ENCODE results near the gene PPARA.

PPARA gene

DNA sequence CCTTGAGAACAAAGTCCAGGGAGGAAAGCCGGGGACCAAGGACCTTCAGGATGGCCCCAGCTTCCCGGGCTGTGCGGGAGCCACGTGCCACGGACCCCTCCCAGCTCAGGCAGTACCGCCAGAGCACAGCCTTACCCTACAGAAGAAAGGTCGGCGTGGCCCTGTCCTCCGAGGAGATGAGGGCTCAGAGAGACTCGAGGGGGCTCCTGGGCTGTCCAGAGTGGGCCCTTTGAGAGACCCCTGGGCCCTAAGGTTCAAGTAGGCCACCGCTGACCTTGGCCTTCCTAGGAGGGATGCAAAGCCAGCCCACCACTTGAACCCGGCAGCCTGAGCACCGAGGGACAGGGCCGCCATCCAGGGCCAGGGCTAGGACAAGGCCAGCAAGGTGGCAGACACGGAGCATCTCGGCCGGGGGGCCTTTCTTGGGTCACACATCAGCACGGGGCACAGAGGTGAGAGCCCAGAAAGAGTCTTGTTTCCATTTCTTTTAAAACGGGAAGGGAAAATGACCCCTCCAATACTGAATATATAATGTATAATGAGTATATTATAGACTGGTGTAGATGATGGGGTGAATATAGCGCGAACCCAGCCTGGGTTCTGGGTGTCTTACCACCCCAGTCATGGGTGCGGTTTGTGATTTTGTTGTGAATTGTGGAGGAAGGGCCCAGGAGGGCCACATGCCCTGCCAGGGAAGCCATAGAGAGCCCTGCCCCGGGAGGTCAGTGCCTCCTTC lies 34.4 kb upstream of the PPARA start:
- TF ChIP-seq, protein P1, sequence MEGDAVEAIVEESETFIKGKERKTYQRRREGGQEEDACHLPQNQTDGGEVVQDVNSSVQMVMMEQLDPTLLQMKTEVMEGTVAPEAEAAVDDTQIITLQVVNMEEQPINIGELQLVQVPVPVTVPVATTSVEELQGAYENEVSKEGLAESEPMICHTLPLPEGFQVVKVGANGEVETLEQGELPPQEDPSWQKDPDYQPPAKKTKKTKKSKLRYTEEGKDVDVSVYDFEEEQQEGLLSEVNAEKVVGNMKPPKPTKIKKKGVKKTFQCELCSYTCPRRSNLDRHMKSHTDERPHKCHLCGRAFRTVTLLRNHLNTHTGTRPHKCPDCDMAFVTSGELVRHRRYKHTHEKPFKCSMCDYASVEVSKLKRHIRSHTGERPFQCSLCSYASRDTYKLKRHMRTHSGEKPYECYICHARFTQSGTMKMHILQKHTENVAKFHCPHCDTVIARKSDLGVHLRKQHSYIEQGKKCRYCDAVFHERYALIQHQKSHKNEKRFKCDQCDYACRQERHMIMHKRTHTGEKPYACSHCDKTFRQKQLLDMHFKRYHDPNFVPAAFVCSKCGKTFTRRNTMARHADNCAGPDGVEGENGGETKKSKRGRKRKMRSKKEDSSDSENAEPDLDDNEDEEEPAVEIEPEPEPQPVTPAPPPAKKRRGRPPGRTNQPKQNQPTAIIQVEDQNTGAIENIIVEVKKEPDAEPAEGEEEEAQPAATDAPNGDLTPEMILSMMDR (conservative IDR thresholded peaks at IDR 0.05): no peak
- no peak overlapping the region for H3K27ac ChIP-seq

DNA sequence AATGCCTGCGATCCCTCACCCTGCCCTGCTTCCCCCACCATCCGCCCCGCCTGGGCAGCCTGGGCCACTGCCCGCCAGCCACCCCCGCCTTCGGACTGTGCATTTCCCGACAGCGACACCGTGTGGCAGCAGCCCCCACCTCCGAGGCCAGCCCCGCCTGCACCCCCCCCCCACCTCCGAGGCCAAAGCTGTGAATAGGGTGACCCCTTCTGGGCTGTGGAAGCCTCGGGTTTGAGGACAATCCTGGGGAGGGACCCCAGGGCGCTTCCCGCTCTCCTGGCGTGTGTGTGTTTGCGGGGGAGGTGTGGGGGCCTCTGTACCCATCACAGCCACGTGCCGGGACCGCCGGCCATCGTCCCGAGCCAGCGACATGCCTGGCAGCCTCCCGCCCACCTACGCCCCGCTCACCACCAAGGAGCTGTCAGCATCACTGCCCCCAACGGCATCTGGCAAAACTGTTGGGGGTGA lies 33.8 kb upstream of the PPARA start:
- TF ChIP-seq, protein P1 (conservative IDR thresholded peaks at IDR 0.05): peak; percentile 86
- H3K27ac ChIP-seq: no peak overlapping the region

DNA sequence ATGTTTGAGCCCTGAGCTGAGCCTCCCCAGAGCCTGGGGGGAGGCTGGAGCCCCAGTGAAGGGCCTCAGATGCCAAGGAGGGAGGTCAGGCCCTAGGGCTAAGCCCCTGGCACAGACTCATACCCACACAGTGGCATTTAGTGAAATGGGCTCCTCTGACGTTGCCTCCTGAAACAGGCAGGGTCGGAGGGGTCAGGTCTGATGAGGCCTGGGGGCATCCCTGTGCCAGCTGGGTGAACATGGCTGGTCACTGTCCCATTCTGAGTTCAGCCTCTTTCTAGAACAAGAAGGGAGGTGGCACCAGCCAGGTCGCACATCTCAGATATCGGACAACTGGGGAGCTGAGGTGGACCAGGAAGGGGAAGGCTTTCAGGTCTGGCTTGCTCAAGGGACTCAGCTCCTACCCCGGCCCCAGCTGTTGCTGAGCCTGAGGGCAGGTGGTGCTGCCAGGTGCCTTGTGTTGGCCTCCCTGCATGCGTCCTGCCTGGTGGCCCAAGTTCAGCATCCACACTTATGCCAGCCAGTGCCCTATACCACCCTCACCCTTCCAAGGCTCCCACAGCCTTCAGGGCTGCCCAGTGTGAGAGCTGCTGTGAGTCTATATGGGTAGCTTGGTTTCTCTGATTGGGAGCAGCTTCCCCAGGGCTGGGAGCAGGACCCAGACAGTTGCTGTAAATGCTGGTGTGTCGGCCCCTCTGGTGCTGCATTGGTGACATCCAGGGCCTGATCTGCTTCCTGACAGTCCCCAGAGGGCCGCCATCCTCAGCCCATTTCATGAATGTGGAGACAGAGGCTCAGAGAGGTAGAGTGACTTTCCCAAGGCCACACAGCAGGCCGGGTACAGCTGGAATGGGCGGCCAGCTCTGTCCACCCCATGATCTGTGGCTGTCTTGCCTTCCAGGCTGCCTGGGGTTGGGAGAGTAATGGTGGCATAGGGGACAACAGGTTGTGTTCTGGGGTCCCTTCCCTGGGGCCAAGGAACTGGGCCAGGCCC lies 32.8 kb upstream of the PPARA start:
- no peak overlapping the region for H3K27ac ChIP-seq
- TF ChIP-seq, protein P1 (conservative IDR thresholded peaks at IDR 0.05): no peak

- H3K27ac ChIP-seq: no peak overlapping the region
- TF ChIP-seq, protein P1 (conservative IDR thresholded peaks at IDR 0.05): no peak
Observed at GRCh38 chr22:46119093-46119728, 31.1 kb upstream of the PPARA start.

- TF ChIP-seq, protein P1 (conservative IDR thresholded peaks at IDR 0.05): no peak
- no peak overlapping the region for H3K27ac ChIP-seq
Observed at GRCh38 chr22:46119729-46120419, 30.5 kb upstream of the PPARA start.

DNA sequence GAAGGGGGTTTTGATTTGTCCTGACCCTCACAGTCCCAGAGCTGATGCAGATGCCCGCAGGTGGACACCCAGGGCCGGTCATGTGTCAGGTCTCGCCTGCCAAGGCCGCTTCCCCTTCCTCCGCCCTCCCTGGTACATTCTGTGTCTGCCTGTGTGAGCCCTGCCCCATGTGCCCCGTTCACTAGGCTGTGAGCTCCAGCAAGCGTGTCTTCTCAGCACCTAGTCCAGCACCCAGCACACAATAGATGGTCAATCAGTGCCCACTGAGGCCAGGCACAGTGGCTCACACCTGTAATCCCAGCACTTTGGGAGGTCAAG lies 29.9 kb upstream of the PPARA start:
- H3K27ac ChIP-seq: no peak overlapping the region

More for the DNA sequence above, 29.9 kb upstream of the PPARA start:
- TF ChIP-seq, protein P1 (conservative IDR thresholded peaks at IDR 0.05): no peak
